HG03558 (cell line): ENCODE results near the gene ERP27.

ENCODE experiments used
- ATAC-seq: cut with Tn5 transposase; IDR thresholded peaks from one replicate; pipeline ENCODE4 v1.9.1; 2021; ENCODE audit warnings: moderate number of reproducible peaks; ENCODE audit not compliant: unreplicated experiment; ENCODE audit errors: extremely low read depth

The ERP27 gene

GRCh38 chr12:14938301-14938700 is at the start of gene ERP27:
Gene ERP27 (minus strand): TSS chr12:14938537. CDS start chr12:14938508, 29 bp downstream.
- ATAC-seq: no peak

GRCh38 chr12:14988035-14988434 is 49.7 kb upstream of the ERP27 start:
- ATAC-seq: no peak

GRCh38 chr12:14986449-14986848 is 48.1 kb upstream of the ERP27 start:
- ATAC-seq: no peak

GRCh38 chr12:14984766-14985285 is 46.5 kb upstream of the ERP27 start:
- ATAC-seq: no peak

- no peak for ATAC-seq
These were observed 45.7 kb upstream of the ERP27 start for GRCh38 chr12:14984036-14984435.

- no peak for ATAC-seq
These were observed 44.7 kb upstream of the ERP27 start for GRCh38 chr12:14982991-14983390.

- no peak for ATAC-seq
These were observed 44.2 kb upstream of the ERP27 start for GRCh38 chr12:14982562-14982961.

- ATAC-seq: no peak
These were observed 42.7 kb upstream of the ERP27 start for GRCh38 chr12:14981049-14981448.

GRCh38 chr12:14979468-14979867 is 41.1 kb upstream of the ERP27 start:
- no peak for ATAC-seq

GRCh38 chr12:14976658-14977057 is 38.3 kb upstream of the ERP27 start:
- ATAC-seq: no peak

GRCh38 chr12:14975457-14975856 is 37.1 kb upstream of the ERP27 start:
- ATAC-seq: no peak

- no peak for ATAC-seq
These were observed 36.3 kb upstream of the ERP27 start for GRCh38 chr12:14974633-14975032.

GRCh38 chr12:14972816-14973215 is 34.5 kb upstream of the ERP27 start, which contains the start of gene PDE6H:
Gene PDE6H (plus strand): TSS chr12:14973042. CDS start chr12:14978013, 4,971 bp downstream.
- no peak for ATAC-seq

- ATAC-seq: no peak
These were observed 32.1 kb upstream of the ERP27 start for GRCh38 chr12:14970473-14970872.

- ATAC-seq: no peak
These were observed 30.1 kb upstream of the ERP27 start for GRCh38 chr12:14968478-14968877.

- ATAC-seq: no peak
These were observed 26.9 kb upstream of the ERP27 start for GRCh38 chr12:14965221-14965620.

GRCh38 chr12:14964406-14964805 is 26.1 kb upstream of the ERP27 start:
- ATAC-seq: no peak

- ATAC-seq: no peak
These were observed 25.2 kb upstream of the ERP27 start for GRCh38 chr12:14963520-14963919.

GRCh38 chr12:14962797-14963196 is 24.5 kb upstream of the ERP27 start:
- ATAC-seq: no peak

GRCh38 chr12:14962153-14962539 is 23.8 kb upstream of the ERP27 start:
- no peak for ATAC-seq

GRCh38 chr12:14961466-14962152 is 23.3 kb upstream of the ERP27 start, which contains the start of gene ARHGDIB:
Gene ARHGDIB (minus strand): TSS chr12:14961601. CDS start chr12:14950712, 10,889 bp downstream.
- peak; percentile 47 for ATAC-seq
